ENCODE results near the gene DNA2.
"Not testable (repeated sequence)": the region's sequence is repeated elsewhere in the genome, so short reads cannot be mapped to it uniquely, and the experiment has no call there.

- TF ChIP-seq CTCF (IDR thresholded peaks at IDR 0.05); POLR2A (IDR thresholded peaks at IDR 0.05); POLR2AphosphoS5 (IDR thresholded peaks at IDR 0.05; ENCODE audit: insufficient read depth in 1 of 2, low read depth in 1 of 2): not testable (repeated sequence)
Measured at GRCh38 chr10:68464729-68465128, 7.0 kb downstream of the DNA2 start.

Measured in vagina (tissue), 2 donors.